Anterior cingulate cortex (tissue), 58 donors: Measurements from ENCODE around the gene ELMO2.

Experiments used
- DNase-seq, 58 donors: peaks; one replicate each; lab custom pipeline; 2025; lab: John Stamatoyannopoulos, UW

The ELMO2 gene

GRCh38 chr20:46406200-46406985 lies at the start of gene ELMO2:
Gene ELMO2, minus strand, starts transcription at chr20:46406615. Its CDS starts 12,133 bp downstream, at chr20:46394482.
- DNase-seq = peak; percentile 70 to 98 (median 96)

DNA sequence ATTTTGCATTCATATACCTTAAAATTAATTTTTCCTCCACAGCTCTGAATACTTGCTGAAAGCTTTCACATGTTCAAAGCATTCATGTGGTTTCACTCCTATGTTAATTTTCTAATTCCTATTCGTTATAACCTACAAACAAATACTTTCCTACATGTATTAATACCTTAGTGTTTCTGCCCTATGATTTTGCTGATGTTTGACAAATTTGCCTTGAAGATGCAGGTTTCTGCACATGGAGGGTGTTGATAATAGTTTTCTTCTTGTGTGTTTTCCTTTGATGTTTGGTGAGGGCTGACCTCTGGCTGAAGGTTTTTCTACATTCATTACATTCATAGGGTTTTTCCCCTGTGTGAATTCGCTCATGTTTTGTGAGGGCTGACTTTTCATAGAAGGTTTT lies 49.3 kb upstream of the ELMO2 start:
- no peak for DNase-seq

DNA sequence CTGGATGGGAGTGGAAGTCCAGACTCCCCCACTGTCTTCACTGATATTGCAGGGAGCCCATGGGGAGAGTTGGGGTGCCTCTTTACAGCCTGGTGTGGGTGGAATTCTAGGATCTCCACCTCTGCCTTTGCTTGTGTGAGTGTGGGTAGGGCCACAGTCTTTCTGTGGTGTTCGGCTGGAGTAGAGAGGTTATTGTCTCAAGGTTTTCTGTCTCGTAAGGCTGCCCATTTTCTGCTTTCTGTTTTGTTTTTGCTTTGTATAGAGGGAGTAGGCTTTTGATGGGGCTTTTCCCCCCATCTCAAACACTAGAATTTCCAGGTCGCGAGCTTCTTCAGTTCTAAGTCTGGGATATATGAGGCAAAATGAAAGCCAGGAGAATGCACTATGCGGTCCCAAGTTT lies 40.4 kb upstream of the ELMO2 start:
- no peak for DNase-seq

- no peak for DNase-seq
Measured at GRCh38 chr20:46439837-46440236, 33.4 kb upstream of the ELMO2 start.

DNA sequence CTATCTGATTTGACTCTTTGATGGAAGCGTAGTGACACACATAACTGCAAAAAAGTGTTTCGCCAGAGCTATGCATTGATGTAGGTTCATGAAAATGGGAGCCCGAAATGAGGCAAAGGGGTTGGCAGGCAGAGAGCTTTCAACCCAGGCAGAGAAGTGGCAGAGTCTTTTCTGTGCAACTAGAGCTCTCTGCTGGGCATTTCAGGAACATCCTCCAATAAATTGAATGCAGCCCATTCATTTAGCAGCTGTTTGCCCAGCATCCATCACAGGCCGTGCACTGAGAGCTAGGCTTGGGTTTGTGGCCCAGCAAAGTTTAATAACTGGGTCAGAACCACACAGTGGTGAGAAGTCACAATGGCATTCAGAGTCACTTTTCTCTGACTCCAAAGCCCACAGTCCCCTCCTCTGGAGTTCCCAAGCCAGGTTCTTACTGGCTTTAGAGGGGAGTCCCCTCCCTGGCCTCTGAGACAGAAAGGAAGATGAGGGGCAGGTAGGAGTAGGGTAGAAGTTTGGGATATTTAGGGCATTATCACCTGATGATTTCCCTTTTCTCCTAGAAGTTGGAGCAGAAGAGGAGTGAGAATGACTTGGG lies 31.8 kb upstream of the ELMO2 start:
- DNase-seq = peak in 48 of 58 donors; percentile 6 to 90 (median 54)

DNA sequence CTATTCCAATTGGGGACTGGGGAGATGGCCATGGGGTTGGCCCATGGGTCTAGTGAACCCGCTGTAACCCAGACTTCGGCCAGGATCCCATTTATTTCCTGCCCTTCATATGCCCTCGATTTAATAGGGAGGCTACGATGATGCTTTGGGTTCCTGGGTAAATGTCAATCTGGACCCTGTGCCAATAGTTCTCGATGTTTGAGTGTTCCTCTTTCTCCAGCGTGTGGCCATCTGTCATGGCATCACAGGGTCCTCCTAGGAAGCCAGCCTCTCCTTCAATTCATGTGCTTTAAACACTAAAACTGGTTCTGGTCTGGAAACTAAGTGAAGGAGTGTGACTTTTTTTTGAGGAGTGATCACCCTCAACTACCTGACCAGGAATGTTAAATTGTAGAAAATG lies 28.7 kb upstream of the ELMO2 start:
- DNase-seq = no peak

DNA sequence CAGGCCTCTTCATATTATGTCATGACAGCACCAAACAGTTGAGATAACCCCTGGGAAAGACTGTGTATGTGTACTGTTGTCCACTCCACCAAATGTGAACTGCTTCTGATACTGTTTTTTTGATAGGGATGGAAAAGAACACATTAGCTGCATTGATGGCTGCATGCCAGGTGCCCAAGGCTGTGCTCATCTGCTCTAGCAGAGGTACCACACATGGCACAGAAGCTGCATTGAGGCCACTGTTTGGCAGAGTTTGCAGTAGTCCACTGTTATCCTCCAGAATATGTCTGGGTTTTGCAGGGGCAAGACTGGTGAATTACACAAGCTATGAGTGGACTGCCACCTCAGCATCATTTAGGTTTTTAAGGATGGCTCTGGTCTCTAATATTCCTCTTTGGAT lies 28.2 kb upstream of the ELMO2 start:
- peak in 1 of 58 donors; percentile 5 for DNase-seq

DNA sequence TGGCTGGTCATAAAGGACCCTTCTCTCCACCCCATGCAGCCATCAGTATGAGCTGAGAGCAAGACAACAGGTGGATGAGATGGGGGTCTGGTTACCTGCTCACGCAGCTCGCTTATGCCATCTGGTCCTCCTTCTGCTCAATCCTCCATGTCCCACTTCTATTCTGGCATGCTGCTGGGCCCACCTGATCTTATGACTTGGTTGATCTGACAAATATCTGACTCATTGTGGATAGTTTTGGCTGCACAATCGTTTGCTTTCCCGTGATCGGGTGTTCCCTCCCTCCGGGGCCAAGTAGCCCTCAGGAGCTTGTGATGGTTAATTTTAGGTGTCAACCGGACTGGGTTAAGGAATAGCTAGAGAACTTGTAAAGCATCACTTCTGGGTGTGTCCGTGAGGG lies 26.6 kb upstream of the ELMO2 start:
- DNase-seq = no peak

DNA sequence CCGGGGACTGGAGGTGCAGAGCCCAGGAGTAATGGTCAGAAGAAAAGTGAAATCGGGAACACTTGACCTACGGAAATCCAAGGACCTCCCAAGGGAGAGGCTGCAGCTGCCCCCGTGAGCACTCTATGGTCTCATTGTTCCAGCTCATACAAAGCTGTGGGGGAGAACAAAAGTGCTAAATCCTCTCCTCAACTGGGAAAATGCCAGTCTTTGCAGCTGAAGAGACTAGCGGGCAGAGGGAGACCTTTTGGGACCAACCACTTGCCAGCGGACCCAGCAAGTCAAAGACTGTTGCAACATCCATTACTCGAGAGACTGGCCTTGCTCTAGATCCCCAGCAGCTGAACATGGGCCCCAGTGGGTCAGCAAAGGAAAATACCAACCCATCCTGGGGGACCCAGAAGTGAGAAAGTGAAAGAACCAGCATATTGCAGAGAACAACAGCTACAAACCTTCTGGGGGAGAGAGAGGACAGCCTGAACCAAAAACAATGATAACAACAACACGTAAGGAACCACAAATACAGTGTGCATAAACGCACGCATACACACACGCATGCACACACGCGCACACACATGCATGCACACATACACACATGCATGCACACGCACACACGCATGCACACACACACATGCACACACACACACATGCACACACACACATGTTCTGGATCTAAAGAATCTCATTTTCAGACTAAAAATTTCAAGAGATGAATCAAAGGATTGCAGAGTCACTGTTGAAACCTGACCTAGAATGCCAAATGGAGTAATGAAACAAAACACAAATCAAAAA lies 24.7 kb upstream of the ELMO2 start:
- DNase-seq = peak in 38 of 58 donors; percentile 7 to 83 (median 41)

DNA sequence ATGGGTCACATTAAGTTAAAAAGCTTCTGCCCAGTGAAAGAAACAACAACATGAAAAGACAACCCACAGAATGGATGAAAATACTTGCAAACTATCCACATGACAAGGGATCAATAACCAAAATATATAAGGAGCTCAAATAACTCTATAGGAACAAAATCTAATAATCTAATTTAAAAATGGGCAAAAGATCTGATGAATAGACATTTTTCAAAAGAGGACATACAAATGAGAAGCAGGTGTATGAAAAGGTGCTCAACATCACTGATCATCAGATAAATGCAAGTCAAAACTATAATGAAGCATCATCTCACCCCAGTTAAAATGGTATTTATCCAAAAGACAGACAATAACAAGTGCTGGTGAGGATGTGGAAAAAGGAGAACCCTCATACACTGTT lies 21.0 kb upstream of the ELMO2 start:
- DNase-seq = no peak

GRCh38 chr20:46423882-46424482 lies 17.6 kb upstream of the ELMO2 start:
- no peak for DNase-seq

- DNase-seq = no peak
Measured at GRCh38 chr20:46423342-46423741, 16.9 kb upstream of the ELMO2 start.

DNA sequence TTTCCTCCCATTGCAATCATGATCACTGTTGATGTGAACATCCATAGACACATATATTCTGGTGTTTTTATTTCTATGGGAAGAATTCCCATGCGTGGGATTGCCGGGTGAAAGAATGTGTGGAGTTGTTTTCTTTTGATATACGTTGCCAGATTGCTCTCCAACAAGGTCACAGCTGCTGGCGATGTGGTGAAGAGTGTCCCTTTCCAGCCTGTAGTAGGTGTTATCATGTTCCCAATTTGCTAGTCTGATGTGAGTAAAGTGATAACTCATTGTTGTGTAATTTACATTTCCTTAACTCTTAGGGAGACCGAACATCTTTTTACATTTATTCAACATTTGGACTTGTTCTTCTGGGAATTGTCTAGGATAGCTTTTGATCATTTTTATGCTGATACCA lies 14.5 kb upstream of the ELMO2 start:
- DNase-seq = peak in 1 of 58 donors; percentile 24

DNA sequence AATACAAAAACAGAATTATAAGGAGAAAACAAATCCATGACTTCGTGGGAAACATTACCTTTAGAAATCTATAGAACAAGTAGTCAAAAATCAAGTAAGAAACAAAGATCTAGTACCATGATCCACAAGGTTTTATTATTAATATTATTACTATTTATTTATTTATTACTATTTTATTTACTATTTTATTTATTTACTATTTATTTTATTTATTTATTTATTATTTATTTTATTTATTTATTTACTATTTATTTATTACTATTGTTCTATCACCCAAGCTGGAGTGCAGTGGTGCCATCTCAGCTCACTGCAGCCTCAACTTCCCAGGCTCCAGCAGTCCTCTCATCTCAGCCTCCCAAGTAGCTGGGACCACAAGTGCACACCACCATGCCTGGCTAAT lies 13.5 kb upstream of the ELMO2 start:
- DNase-seq = no peak

- DNase-seq = no peak
Measured at GRCh38 chr20:46416839-46417238, 10.4 kb upstream of the ELMO2 start.

- DNase-seq = no peak
Measured at GRCh38 chr20:46416421-46416820, 10.0 kb upstream of the ELMO2 start.

GRCh38 chr20:46415773-46416172 lies 9.4 kb upstream of the ELMO2 start:
- DNase-seq = no peak

DNA sequence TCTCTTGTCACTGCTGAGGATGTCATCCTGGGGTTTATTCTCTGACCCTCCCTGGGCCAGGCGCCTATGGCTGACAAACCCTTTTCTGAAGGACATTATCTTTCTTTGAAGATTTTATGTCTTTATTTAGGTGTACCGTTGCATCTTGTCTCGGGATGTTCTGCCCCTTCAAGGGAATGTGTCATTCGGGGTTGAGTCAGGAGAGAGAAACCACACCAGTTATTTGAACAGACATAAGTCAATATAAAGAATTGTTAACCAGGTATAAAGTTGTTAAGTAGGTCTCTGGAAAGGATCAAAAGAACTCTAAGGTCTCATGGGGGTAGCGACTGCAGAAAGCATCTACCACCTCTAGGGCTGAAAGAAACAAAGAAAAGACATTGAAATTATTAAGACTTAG lies 8.2 kb upstream of the ELMO2 start:
- no peak for DNase-seq

GRCh38 chr20:46411637-46412036 lies 5.2 kb upstream of the ELMO2 start:
- DNase-seq = no peak

GRCh38 chr20:46408281-46408731 lies 1.9 kb upstream of the ELMO2 start:
- DNase-seq = no peak

- no peak for DNase-seq
Measured at GRCh38 chr20:46407671-46407996, 1.2 kb upstream of the ELMO2 start.
